CD4-positive, alpha-beta T cell treated with Interleukin-1 beta for 1 hour (primary cell): ENCODE data around the gene JHY.

ENCODE experiments used
- DNase-seq, 2 donors: peaks; one replicate each; pipeline ENCODE4 v3.0.0-alpha.2; 2020 to 2022

The JHY gene

DNA sequence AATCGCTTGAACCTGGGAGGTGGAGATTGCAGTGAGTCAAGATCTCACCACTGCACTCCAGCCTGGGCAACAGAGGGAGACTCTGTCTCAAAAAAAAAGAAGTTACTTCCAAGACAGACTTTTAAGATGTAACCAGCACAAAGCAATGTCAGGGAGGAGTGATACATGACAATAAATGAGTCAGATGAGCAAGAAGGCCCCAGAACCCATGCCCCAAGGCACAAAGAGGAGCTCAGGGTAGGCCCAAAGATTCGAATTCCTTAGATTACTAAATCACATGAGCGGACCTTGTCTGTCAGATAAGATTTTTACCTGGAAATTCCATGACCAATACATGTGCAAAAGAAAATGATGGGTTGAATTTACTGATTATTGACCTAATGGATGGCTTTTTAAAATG, 10.5 kb upstream of the JHY start:
- no peak for DNase-seq

GRCh38 chr11:122874991-122875390, 7.6 kb upstream of the JHY start:
- no peak for DNase-seq

- no peak for DNase-seq
These were observed 4.8 kb upstream of the JHY start for GRCh38 chr11:122877732-122878131.

GRCh38 chr11:122879785-122880184, 2.8 kb upstream of the JHY start:
- DNase-seq = no peak

DNA sequence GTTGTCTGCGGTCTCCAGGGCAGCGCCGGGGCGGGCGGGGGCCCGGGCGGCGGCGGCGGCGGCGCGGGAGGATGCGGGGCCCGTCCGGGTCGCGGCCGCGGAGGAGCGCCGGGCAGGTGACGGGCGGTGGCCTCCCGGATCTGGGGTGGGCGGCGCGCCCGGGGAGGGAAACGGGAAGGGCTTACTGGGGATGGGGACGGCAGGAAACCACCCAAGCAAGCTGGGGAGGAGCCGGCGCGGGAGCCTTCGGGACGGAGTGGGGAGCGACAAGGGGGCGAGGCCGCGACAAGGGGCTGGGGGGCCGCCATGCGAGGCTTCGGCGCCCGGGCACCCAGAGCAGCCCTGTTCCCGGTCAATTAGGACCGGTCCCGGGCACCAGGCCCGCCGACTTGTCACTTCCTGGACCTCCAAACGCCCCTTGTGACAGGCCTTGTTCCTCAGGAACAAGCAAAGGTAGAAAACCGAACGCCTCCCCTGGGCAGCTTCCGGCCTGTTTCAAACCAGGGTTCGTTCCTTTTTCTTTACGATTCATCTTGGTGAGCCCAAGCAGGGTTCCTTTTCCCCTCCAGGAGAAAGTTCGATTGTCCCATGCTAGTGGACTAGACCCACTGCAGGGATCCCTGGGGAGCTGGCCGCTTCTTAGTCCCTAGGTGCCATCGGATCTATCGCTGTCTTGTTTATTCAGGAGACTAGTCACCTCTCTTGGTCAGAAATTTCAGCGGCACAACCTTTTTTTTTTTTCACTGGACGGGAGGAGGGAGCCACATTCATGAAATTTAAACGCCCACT, 492 bp downstream of the JHY start:
- peak; percentile 44 to 53 for DNase-seq

- DNase-seq = no peak
These were observed 1.1 kb downstream of the JHY start for GRCh38 chr11:122883646-122883979.

- DNase-seq = no peak
These were observed 5.6 kb downstream of the JHY start for GRCh38 chr11:122888162-122888561.

GRCh38 chr11:122893131-122893530, 10.6 kb downstream of the JHY start:
- DNase-seq = no peak

DNA sequence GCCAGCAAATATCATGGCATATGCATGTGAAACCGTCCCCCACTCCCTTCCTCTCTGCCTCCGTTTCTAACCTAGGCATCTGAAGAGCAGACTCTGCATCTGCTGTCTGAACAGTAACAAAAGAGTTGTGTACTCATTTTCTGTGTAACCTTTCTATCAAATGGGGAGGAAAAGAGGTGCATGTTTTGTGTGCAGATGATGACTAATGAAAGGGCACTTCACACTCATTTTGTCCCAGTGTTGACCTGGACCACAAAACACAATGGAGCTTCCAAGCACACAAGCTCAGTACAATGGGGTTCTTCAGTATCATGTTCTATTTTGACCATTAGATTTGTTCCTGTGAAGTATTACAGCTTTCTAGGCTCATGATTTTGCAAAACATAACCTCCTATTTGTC, 13.0 kb downstream of the JHY start:
- no peak for DNase-seq

DNA sequence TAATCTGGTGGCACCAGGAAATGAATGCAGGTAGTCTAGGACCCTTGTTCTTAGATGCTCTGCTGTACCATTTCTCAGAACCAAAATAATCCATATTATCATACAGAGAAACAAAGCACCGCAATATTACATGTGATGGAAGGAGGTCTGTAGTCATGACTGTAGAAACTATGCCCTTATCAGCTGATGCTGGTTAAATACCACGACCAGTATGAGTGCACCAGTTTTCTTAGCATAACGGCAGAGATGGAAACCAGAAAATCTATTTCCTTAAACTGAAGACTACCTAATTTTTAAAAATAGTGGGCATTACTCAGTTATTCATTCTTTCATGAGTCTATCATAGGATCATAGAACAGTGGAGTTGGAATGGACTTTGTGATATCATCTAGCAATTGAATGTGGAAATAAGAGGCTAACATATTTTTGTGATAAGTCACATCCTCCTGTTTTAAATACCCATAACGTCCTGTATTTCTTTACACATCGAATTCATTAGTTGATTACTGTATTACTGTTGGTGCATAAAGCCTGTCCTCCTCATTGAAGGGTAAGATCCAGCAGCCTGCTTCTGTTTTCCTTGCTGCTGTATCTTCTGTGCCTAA, 15.1 kb downstream of the JHY start:
- no peak for DNase-seq

DNA sequence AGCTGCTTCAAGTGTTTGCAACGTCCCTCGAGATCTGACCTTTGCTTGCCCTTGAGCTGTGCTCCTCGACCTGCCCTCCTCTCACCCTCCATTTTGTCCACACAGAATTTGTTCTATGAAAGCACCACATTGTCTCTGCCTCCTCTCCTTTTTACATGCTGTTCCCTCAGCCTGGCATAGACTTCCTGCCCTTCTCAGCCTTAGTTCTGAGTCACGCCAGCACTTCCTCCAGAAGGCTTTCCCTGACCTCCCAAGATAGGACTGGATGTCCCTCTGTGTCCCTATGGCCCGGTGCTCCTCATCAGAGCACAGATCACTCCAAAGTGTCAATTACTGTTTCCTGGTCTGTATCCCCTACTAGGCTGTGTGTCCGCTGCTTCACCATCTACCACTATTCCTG, 16.2 kb downstream of the JHY start:
- no peak for DNase-seq

DNA sequence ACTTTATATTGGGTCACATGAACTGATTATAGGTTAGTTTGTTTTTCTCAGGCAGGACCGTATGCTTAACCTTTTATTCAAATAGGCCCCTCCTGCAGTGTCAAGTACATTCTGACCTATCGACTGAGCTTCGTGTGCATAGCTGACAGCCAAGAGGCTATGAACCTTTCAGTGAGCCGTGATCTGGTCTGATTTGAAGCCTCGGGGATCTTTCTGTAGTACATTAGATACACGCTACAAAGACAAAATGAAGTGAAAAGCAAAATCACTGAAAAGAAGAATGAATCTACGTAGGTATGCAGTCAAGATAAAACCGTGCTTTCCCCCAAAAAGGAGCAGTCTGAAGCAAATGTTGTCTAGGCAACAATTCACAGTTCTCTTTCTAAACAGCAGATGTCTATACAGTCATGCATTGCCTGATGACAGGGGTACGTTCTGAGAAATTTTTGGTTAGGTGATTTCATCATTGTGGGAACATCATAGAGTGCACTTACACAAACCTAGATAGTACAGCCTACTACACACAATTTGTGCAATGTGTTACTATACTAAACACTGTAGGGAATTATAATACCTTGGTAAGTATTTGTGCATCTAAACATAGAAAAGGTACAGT, 18.1 kb downstream of the JHY start:
- no peak for DNase-seq

GRCh38 chr11:122902951-122903350, 20.4 kb downstream of the JHY start:
- no peak for DNase-seq

GRCh38 chr11:122910775-122911174, 28.2 kb downstream of the JHY start:
- no peak for DNase-seq

DNA sequence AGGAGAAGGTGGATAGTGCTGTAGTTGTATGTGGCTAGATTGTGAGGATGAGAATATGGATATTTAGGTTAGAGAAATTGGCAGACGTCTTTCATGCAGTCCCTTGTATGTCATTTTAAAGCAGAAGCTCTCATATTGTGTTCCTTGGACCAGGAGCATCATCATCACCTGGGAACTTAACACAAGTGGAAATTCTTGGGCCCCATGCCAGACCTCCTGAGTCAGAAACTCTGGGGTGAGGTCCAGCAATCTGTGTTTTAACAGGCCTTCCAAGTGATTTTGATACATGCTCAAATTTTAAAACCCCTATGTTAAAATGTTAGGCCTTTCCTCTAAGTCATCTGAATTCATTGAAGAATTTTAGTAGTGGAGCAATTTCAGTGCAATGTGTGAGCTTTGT, 34.8 kb downstream of the JHY start:
- DNase-seq = no peak

- no peak for DNase-seq
These were observed 36.2 kb downstream of the JHY start for GRCh38 chr11:122918734-122919133.

GRCh38 chr11:122920579-122920978, 38.0 kb downstream of the JHY start:
- no peak for DNase-seq

DNA sequence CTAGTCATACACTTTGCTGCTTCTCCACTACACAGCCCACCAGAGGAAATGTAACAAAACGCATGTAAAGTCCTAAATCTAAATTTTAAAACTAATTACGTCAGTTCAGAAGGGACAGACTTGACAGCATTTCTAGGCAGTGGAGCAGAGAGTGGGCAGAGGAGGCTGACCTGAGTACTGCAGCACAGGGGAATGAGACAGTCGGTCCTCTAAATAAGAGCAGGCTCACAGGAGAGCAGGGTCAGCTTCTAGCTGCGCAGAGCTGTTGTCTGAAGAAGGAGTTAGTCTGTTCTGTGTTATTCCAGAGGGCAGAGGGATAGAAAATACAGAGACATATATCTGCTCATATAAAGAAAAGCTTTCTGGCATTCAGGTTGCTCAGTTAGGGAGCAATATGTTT, 40.3 kb downstream of the JHY start:
- DNase-seq = no peak

DNA sequence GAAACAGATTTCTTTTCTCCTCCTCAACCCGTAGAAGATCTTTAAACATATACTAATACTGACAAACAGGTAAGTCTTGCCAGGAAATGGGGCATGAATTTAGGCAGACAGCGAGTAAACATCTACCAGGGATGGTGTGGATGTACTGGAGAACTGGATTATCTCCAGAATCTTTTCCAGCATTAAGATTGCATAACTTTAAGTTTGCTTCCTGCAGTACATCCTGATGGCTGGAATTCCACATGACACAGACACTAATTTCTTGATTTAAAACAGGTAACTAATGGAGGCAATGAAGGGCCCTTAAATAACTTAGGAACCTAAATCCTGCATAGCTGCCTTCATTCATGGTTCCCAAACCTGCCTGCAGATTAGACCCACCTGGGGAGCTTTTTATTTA, 40.7 kb downstream of the JHY start:
- DNase-seq = no peak

GRCh38 chr11:122931510-122931909, 49.0 kb downstream of the JHY start:
- no peak for DNase-seq

DNA sequence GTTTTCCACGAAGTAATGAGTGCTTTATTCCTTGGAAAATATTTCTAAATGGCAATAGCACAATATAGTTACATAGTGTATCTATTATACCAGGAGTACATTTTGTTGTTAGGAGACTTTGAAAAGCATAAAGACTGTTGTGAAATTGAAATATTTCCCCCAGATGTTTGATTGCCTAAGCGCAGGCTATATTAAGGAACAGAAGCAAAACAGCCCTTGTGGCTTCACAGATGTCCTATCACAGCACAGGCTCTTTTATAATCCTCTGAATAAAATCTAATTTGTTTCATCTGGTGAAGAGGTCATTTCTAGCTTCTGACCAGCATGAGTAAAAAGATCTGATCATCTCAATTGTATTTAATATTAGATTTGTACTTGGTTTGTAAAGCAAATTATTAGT, 50.9 kb downstream of the JHY start:
- no peak for DNase-seq

- no peak for DNase-seq
These were observed 55.4 kb downstream of the JHY start for GRCh38 chr11:122937983-122938382.

DNA sequence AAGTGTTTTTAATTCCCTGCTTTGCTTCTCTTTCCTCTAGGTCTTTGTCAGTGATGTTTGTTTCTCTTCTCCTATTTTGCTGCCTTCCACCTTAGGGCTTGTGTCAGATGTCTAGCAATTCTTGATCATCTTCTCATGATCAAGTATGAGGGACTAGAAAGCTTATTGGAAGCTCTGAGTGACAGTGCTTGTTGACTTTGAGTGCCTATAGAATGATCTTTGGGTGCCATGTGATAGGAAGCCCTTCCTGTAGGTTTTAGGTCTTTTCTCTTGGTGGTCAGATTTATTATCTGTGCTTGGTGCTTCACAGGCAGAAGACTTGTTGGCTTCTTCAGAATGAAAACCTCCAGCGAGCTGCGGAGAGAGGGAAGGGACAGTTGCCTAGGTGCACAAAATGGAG, 56.0 kb downstream of the JHY start:
- DNase-seq = no peak

GRCh38 chr11:122951211-122951610, 68.7 kb downstream of the JHY start:
- DNase-seq = no peak

DNA sequence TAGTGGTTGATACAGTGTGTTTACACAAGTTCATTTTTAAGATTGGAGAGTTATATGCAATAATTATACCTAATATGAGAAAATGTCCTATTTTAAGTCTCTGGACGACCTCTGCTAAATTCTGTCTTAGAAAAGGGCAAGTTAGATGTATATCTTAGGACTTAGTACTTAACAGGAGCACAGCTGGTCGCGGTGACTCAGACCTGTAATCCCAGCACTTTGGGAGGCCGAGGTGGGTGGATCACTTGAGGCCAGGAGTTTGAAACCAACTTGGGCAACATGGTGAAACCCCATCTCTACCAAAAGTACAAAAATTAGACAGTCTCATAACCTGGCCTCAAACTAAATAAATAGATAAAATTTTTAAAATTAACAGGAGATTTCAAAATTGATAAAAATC, 71.9 kb downstream of the JHY start:
- DNase-seq = no peak
